Measurements from ENCODE around the gene GRIK5. TPM values are rescaled to one million over a fixed set of nuclear protein-coding genes. Genes with fewer than 3 reads are reported as not detected.

Gene GRIK5
- total RNA-seq, 1 experiment from 2014 or later = 43.1 TPM

GRCh38 chr19:42067315-42067888 lies 2.6 kb downstream of the GRIK5 start:
- Histone ChIP-seq H3K27ac (ENCODE audit: insufficient read length, low read depth, low read length) (no peak overlapping the region), H4K5ac (ENCODE audit: insufficient read length, low read depth, low read length) (no peak overlapping the region), H4K8ac (replicated peaks; ENCODE audit: insufficient read length, low read depth, low read length) (no peak overlapping the region), H3K4me1 (ENCODE audit: insufficient read depth, low read length) (peaks cover 2% of the 10 kb centered on the region; the same call in 1 of the 2 replicates), H3K14ac (ENCODE audit: insufficient read depth, low read length) (no peak overlapping the region), H3K18ac (ENCODE audit: insufficient read length, low read depth, low read length) (no peak overlapping the region), H3K27me3 (ENCODE audit: insufficient read depth, low read length) (no peaks in the 10 kb centered on the region), H3K9me3 (ENCODE audit: control insufficient read depth, low read depth, low read length) (no peaks in the 10 kb centered on the region), H2AK5ac (ENCODE audit: insufficient read length, low read length) (no peak overlapping the region), H3K9ac (ENCODE audit: extremely low read depth, insufficient read length, low read length) (peak overlapping the region; percentile 4), H4K91ac (ENCODE audit: insufficient read length, low read depth, low read length) (no peak overlapping the region), H3K23me2 (ENCODE audit: insufficient read length, low read depth, low read length, poor library complexity, severe bottlenecking) (peaks cover 16% of the 10 kb centered on the region), H2BK15ac (ENCODE audit: low read depth, low read length) (no peak overlapping the region), H3K4ac (ENCODE audit: low read depth, low read length) (no peak overlapping the region), H3K56ac (ENCODE audit: insufficient read length, low read depth, low read length) (no peak overlapping the region), H3K79me2 (ENCODE audit: insufficient read depth, low read length) (peaks cover 3% of the 10 kb centered on the region; the same call in 1 of the 2 replicates), H4K20me1 (ENCODE audit: control insufficient read depth, insufficient read depth, insufficient read length) (no peaks in the 10 kb centered on the region), H2BK12ac (ENCODE audit: insufficient read length, low read depth, low read length) (no peak overlapping the region), H3T11ph (ENCODE audit: low read length) (no peak overlapping the region), H3K79me1 (ENCODE audit: insufficient read depth, low read depth, low read length, poor library complexity, severe bottlenecking) (no peaks in the 10 kb centered on the region), H3K23ac (ENCODE audit: insufficient read length, low read depth, low read length) (no peak overlapping the region), H2BK5ac (ENCODE audit: insufficient read length, low read length) (no peak overlapping the region), H3K4me2 (ENCODE audit: insufficient read depth, insufficient read length, low read length) (peak overlapping the region; percentile 81), H2BK20ac (ENCODE audit: low read depth, low read length, poor library complexity, severe bottlenecking) (no peak overlapping the region), H2BK120ac (ENCODE audit: low read depth, low read length, poor library complexity, severe bottlenecking) (no peak overlapping the region), H2AFZ (ENCODE audit: low read length) (no peak overlapping the region)
- Mint-ChIP-seq H3K4me1 (peaks cover 9 to 14% of the 10 kb centered on the region in 2 experiments), H3K36me3 (ENCODE audit: insufficient read depth in 1 of 3, low read depth in 3 of 3) (peaks cover 17 to 32% (median 30%) of the 10 kb centered on the region in 3 experiments), H3K9me3 (no peaks in the 10 kb centered on the region), H3K27me3 (ENCODE audit: low read depth) (no peaks in the 10 kb centered on the region; the same call in 1 of the 2 replicates), H3K4me3 (no peak overlapping the region), H3K27ac (no peak overlapping the region)
- no CpG with 5 or more reads among the region's 6 CpGs for WGBS (ENCODE audit: extremely low coverage, insufficient read length, low lambda C conversion rate)
- no peak for DNase-seq
- no peak for TF ChIP-seq CTCF (conservative IDR thresholded peaks at IDR 0.05)

All from H9 (cell line).